Amygdala (tissue), 56 donors: Measurements from ENCODE around the gene OPN1MW3.
"Not testable (repeated sequence)": the region's sequence is repeated elsewhere in the genome, so short reads cannot be mapped to it uniquely, and the experiment has no call there.

Source experiments
- DNase-seq, 56 donors: peaks; one replicate each; lab custom pipeline; 2025; lab: John Stamatoyannopoulos, UW

OPN1MW3 gene

DNA sequence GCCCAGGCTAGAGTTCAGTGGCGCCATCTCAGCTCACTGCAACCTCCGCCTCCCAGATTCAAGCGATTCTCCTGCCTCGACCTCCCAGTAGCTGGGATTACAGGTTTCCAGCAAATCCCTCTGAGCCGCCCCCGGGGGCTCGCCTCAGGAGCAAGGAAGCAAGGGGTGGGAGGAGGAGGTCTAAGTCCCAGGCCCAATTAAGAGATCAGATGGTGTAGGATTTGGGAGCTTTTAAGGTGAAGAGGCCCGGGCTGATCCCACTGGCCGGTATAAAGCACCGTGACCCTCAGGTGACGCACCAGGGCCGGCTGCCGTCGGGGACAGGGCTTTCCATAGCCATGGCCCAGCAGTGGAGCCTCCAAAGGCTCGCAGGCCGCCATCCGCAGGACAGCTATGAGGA lies at the start of gene OPN1MW3:
Gene OPN1MW3, plus strand, starts transcription at position 301 of the 400 bp plus-strand sequence. Its CDS starts 38 bp downstream, at position 339.
- not testable (repeated sequence) for DNase-seq

DNA sequence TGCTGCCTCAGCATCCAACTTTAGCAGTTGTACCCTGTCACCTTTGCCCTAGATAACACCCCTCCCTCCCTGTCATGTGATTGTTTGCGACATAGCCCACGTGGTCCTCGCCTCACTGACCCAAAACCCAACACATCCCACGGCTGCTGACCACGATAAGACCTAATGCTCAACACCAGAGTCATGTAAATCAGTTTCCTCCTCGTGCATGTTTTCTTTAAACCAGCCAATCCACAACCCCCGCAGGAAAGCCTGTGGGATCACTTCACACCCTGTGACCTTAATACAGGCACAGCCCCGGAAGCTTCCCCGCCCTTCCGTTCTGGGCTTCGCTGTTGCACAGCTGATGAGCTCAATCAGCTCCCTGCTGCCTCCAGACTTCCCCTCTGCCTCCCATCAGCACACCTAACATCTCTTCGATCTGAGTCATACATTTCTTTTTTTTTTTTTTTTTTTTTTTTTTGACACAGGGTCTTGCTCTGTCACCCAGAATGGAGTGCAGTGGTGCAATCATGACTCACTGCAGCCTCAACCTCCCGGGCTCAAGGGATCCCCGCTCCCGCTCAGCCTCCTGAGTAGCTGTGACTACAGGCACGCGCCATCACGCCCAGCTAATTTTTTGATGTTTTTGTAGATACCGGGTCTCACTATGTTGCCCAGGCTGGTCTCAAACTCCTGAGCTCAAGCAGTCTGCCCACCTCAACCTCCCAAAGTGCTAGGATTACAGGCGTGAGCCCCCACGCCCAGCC lies 47.5 kb upstream of the OPN1MW3 start:
- DNase-seq, result not testable (repeated sequence)

DNA sequence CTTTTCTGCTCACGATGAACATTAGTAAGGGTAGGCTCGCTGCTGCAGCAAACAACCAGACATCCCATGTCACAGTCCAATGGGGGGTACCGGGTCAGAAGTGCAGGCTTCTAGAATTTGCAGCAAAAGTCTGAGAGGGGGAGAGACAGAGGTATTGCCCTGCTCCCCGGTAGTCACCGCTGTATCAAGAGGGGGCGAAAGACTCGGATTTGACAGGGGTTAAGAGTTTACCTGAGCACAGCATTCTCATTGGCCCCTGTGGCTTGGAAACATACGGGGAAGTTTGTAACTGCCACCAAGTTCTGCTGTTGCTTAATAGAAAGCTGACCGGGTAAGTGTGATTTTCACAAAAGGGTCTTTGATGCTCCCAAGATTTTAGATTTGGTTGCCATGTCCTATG lies 46.3 kb upstream of the OPN1MW3 start:
- DNase-seq, result not testable (repeated sequence)

DNA sequence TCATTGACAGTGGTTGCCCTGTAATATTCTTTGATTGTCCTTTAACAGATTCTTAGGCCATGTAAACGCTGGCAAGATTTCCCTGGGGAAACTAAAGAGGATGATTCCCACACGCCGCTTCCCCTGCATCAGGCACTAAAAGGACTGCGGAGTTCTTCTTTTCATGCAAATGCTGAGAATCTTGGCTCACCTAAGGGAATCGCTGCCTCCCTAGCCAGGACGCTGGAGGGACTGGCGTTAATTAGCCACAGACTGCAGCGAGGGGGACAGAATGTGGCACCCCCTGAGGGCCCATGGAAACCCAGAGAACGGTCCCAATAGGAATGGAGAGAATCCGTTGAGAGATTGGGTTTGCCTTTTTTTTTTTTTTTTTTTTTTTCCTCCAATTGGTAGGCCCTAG lies 45.9 kb upstream of the OPN1MW3 start:
- not testable (repeated sequence) for DNase-seq

DNA sequence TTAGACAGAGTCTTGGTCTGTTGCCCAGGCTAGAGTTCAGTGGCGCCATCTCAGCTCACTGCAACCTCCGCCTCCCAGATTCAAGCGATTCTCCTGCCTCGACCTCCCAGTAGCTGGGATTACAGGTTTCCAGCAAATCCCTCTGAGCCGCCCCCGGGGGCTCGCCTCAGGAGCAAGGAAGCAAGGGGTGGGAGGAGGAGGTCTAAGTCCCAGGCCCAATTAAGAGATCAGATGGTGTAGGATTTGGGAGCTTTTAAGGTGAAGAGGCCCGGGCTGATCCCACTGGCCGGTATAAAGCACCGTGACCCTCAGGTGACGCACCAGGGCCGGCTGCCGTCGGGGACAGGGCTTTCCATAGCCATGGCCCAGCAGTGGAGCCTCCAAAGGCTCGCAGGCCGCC lies 37.9 kb upstream of the OPN1MW3 start, which contains the start of gene OPN1MW2:
Gene OPN1MW2, plus strand, starts transcription at position 301 of the 400 bp plus-strand sequence. Its CDS starts 60 bp downstream, at position 361.
- DNase-seq, result not testable (repeated sequence)

DNA sequence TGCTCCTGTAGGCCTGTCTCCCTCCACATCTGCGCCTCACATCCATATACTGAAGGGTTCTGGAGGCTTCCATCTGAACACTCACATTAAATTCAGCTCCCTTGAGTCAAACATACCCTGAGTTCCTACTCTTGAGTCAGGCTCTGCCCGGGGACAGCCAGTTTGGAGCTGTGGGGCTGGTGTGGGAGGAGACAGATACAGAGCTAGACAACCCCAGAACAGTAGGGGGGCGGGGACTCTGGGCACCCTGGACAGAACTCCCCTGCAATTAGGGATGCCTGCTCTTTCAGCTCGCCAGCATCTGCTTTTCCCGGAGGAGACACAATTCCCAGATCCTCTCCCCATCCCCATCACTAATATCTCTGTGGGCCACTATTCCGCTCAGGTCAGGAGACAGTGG lies 32.1 kb upstream of the OPN1MW3 start:
- DNase-seq, result not testable (repeated sequence)

DNA sequence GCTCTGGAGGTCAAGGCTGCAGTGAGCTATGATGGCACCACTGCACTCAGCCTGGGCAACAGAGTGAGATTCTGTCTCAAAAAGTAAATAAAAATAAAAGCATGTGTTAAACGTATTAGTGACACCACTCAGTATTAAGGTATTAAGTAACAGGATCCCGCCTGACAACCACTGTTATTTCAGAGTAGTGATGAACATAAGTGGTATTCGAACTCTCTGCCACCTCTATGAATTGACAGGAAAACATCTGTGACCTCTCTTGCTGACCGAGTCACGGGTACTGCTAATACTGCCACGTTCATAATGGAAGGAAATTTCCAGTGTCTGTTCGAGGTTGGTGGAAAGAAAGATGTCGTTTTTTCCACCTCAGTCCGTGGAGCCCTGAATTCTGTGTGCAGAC lies 30.7 kb upstream of the OPN1MW3 start:
- not testable (repeated sequence) for DNase-seq

DNA sequence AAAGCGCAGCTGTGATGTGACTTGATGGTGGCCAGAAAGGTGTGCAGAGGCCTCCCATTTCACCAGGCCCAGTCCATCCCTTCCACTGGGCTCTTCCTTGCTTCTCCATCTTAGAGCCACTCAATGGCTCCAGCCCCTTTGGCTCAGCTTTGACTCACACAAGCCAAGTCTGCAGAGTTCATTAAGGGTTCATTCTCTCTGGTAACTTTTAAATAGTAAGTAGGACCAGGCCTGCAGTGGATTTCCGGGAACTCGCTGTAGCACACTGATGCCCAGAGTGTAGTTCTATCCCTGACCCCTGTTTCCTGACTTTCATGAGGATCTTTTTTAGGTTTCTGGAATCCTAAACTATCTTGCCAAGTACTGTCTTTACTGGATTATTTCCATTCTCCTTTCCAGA lies 25.9 kb upstream of the OPN1MW3 start:
- not testable (repeated sequence) for DNase-seq

DNA sequence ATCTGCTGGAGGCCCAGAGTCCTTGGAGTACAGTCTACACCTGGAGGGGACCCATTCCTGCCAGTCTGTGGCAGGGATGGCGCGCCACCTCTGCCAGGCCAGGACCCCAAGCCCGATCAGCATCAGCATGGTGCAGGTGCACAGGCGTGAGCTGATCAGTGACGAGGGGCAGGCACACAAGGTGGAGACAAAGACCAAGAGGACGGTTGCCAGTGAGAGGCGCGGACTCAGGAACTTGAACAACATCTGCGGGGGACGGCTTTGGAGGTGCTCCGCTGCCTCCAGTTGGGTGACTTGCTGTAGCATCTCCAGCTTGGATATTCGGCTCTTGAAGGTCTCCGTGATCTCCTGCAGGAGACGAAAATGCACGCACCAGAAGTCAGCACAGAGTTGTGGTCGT lies 23.8 kb upstream of the OPN1MW3 start:
- not testable (repeated sequence) for DNase-seq

DNA sequence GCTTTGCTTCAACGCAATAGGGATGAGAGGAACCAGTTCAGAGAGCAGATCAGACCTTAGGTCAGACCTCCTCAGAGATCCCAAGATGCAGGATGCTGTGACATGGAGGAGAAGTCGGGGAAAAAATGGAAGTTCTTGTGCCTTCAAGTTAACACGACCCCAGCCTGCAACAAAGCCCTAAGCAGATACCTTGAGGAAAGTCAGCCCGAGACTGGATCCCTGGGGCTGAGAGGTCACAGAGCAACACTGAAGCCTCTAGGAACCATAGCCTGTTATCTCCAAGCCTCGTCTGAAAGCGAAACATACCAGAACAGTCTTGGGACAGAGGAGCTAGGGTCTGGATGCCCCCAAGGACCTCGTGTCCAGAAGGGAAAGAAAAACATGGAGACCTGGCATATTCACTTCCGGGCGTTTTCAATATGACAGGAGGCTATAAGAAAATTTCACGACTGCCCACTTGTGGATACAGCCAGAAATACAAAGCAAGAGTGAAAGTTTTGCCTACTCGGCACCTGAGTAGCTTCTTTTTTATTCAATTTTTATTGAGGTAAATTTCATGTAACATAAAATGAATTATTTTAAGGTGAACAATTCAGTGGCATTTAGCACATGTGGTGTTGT lies 18.3 kb upstream of the OPN1MW3 start:
- DNase-seq, result not testable (repeated sequence)

DNA sequence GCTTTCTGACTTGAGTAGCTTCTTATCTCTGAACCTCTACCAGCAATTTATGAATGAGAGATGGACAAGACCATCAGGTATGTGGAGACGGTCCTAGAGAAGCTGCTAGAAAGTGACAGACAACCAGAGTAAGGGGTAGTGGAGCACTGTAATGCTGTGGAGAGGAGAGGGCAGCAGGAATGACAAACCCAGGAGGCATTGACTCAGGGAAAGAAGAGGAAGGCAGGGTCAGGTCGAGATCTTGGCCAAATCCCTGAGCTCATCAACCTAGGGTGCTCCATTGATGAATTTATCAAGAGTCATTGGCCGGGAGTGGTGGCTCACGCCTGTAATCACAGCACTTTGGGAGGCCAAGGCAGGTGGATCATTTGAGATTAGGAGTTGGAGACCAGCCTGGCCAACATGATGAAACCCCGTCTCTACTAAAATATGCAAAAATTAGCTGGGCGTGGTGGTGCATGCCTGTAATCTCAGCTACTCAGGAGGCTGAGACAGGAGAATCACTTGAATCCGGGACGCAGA lies 17.3 kb upstream of the OPN1MW3 start:
- not testable (repeated sequence) for DNase-seq

DNA sequence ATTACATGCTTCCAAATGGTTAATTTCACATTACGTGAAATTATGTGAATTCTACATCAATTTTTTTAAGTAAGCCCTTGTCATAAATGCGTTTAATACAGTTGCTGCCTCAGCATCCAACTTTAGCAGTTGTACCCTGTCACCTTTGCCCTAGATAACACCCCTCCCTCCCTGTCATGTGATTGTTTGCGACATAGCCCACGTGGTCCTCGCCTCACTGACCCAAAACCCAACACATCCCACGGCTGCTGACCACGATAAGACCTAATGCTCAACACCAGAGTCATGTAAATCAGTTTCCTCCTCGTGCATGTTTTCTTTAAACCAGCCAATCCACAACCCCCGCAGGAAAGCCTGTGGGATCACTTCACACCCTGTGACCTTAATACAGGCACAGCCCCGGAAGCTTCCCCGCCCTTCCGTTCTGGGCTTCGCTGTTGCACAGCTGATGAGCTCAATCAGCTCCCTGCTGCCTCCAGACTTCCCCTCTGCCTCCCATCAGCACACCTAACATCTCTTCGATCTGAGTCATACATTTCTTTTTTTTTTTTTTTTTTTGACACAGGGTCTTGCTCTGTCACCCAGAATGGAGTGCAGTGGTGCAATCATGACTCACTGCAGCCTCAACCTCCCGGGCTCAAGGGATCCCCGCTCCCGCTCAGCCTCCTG lies 9.9 kb upstream of the OPN1MW3 start:
- DNase-seq, result not testable (repeated sequence)

DNA sequence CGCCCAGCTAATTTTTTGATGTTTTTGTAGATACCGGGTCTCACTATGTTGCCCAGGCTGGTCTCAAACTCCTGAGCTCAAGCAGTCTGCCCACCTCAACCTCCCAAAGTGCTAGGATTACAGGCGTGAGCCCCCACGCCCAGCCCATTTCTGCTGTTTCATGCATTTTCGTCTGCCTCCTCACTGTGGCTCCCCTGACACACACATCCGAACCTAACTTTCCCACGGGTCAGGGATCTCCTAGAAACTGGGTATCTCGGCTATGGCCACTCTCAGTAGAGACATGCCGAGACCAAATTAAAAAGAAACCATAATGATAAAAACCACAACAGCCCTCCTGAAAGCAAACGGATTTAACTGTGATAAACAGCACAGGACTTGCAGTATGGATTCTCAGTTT lies 9.3 kb upstream of the OPN1MW3 start:
- not testable (repeated sequence) for DNase-seq

DNA sequence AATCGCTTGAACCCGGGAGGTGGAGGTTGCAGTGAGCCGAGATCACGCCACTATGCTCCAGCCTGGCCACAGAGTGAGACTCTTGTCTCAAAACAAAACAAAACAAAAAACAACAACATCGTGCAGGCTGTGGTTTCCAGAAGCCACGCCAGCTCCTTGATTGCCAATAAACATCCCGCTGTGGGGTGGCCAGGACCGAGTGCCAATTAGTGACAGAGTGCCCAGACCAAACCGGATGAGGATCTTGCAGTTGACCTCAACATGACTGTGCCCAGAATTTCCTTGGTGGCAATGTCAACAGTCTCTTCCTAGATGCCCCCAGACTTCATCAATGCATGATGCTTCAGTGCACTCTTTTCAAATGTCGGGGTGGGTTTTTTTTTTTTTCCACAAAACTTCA lies 1.3 kb downstream of the OPN1MW3 start:
- DNase-seq, result not testable (repeated sequence)

DNA sequence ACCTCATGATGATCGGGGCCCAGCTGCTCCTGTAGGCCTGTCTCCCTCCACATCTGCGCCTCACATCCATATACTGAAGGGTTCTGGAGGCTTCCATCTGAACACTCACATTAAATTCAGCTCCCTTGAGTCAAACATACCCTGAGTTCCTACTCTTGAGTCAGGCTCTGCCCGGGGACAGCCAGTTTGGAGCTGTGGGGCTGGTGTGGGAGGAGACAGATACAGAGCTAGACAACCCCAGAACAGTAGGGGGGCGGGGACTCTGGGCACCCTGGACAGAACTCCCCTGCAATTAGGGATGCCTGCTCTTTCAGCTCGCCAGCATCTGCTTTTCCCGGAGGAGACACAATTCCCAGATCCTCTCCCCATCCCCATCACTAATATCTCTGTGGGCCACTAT lies 5.7 kb downstream of the OPN1MW3 start:
- DNase-seq, result not testable (repeated sequence)

DNA sequence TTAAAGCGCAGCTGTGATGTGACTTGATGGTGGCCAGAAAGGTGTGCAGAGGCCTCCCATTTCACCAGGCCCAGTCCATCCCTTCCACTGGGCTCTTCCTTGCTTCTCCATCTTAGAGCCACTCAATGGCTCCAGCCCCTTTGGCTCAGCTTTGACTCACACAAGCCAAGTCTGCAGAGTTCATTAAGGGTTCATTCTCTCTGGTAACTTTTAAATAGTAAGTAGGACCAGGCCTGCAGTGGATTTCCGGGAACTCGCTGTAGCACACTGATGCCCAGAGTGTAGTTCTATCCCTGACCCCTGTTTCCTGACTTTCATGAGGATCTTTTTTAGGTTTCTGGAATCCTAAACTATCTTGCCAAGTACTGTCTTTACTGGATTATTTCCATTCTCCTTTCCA lies 11.9 kb downstream of the OPN1MW3 start:
- DNase-seq, result not testable (repeated sequence)

DNA sequence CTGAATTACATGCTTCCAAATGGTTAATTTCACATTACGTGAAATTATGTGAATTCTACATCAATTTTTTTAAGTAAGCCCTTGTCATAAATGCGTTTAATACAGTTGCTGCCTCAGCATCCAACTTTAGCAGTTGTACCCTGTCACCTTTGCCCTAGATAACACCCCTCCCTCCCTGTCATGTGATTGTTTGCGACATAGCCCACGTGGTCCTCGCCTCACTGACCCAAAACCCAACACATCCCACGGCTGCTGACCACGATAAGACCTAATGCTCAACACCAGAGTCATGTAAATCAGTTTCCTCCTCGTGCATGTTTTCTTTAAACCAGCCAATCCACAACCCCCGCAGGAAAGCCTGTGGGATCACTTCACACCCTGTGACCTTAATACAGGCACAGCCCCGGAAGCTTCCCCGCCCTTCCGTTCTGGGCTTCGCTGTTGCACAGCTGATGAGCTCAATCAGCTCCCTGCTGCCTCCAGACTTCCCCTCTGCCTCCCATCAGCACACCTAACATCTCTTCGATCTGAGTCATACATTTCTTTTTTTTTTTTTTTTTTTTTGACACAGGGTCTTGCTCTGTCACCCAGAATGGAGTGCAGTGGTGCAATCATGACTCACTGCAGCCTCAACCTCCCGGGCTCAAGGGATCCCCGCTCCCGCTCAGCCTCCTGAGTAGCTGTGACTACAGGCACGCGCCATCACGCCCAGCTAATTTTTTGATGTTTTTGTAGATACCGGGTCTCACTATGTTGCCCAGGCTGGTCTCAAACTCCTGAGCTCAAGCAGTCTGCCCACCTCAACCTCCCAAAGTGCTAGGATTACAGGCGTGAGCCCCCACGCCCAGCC lies 27.3 kb downstream of the OPN1MW3 start:
- not testable (repeated sequence) for DNase-seq

DNA sequence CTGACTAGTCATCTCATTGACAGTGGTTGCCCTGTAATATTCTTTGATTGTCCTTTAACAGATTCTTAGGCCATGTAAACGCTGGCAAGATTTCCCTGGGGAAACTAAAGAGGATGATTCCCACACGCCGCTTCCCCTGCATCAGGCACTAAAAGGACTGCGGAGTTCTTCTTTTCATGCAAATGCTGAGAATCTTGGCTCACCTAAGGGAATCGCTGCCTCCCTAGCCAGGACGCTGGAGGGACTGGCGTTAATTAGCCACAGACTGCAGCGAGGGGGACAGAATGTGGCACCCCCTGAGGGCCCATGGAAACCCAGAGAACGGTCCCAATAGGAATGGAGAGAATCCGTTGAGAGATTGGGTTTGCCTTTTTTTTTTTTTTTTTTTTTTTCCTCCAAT lies 29.0 kb downstream of the OPN1MW3 start:
- not testable (repeated sequence) for DNase-seq

DNA sequence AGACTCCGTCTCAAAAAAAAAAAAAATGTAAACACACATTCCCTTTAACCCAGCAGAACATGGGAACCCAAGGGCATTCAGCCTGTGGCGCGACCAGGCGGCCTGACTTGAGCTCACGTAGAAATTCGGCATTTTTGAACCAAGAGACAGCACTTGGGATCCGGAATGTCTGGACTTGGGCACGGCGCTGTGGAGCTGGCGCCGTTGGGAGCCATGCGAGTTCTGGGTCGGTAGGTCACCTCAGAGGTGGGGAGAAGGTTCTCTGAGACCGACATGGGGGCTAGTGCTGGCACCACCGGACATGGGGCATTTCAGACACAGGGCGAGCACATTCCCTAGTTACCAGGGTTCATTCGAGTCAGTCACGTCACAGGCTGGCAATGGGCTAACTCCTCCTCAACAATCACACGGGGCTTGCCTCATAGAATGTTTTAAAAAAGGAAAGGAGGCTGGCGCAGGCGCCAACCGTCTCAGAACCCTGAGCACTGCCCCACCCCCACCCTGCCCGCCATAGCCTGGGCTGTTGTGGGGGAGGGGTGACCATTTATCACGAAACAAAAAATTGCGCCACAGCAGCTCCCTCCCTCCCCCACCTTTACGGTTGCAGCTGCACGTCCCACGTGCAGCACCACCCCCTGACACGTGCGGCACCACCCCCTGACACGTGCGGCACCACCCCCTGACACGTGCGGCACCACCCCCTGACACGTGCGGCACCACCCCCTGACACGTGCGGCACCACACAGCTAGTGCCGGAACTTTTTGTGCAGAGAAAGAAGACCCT lies 37.6 kb downstream of the OPN1MW3 start, which contains the start of gene TEX28:
Gene TEX28, minus strand, starts transcription at position 334 of the 784 bp plus-strand sequence. CDS start 3,007 bp downstream, outside the sequence.
- DNase-seq, result no peak
